GDM1 (cell line): Measurements from ENCODE around the gene MRPS27.
"Not testable (repeated sequence)": the region's sequence is repeated elsewhere in the genome, so short reads cannot be mapped to it uniquely, and the experiment has no call there.

ENCODE experiments used
- DNase-seq: peaks from one replicate; lab custom pipeline; 2025; lab: John Stamatoyannopoulos, UW

Gene MRPS27

GRCh38 chr5:72202331-72202825 lies 117.7 kb downstream of the MRPS27 start:
- no peak for DNase-seq

- no peak for DNase-seq
Observed at GRCh38 chr5:72199681-72200080, 120.4 kb downstream of the MRPS27 start.

GRCh38 chr5:72197393-72197792 lies 122.6 kb downstream of the MRPS27 start:
- no peak for DNase-seq

- DNase-seq, result no peak
Observed at GRCh38 chr5:72195581-72195980, 124.5 kb downstream of the MRPS27 start.

- no peak for DNase-seq
Observed at GRCh38 chr5:72194846-72195245, 125.2 kb downstream of the MRPS27 start.

- no peak for DNase-seq
Observed at GRCh38 chr5:72191404-72191803, 128.6 kb downstream of the MRPS27 start.

- no peak for DNase-seq
Observed at GRCh38 chr5:72189146-72189545, 130.9 kb downstream of the MRPS27 start.

- DNase-seq, result no peak
Observed at GRCh38 chr5:72188166-72188565, 131.9 kb downstream of the MRPS27 start.

GRCh38 chr5:72187388-72188075 lies 132.5 kb downstream of the MRPS27 start:
- DNase-seq, result no peak

- no peak for DNase-seq
Observed at GRCh38 chr5:72185496-72186329, 134.3 kb downstream of the MRPS27 start.

GRCh38 chr5:72184408-72184807 lies 135.6 kb downstream of the MRPS27 start:
- DNase-seq, result no peak

GRCh38 chr5:72183101-72183520 lies 136.9 kb downstream of the MRPS27 start:
- no peak for DNase-seq

GRCh38 chr5:72182686-72183085 lies 137.4 kb downstream of the MRPS27 start:
- no peak for DNase-seq

GRCh38 chr5:72180925-72181324 lies 139.1 kb downstream of the MRPS27 start:
- DNase-seq, result no peak

GRCh38 chr5:72179816-72180440 lies 140.1 kb downstream of the MRPS27 start:
- no peak for DNase-seq

- no peak for DNase-seq
Observed at GRCh38 chr5:72179028-72179815, 140.8 kb downstream of the MRPS27 start.

- DNase-seq, result no peak
Observed at GRCh38 chr5:72177538-72177937, 142.5 kb downstream of the MRPS27 start.

GRCh38 chr5:72172786-72173185 lies 147.3 kb downstream of the MRPS27 start:
- DNase-seq, result no peak

- no peak for DNase-seq
Observed at GRCh38 chr5:72171667-72172066, 148.4 kb downstream of the MRPS27 start.

GRCh38 chr5:72171181-72171580 lies 148.9 kb downstream of the MRPS27 start:
- DNase-seq, result not testable (repeated sequence)

- DNase-seq, result no peak
Observed at GRCh38 chr5:72170101-72170500, 149.9 kb downstream of the MRPS27 start.
